Fibroblast of mammary gland (primary cell): Measurements from ENCODE around the gene YTHDF2.
"Not testable (repeated sequence)": the region's sequence is repeated elsewhere in the genome, so short reads cannot be mapped to it uniquely, and the experiment has no call there.

Experiments used
- DNase-seq: peaks from one replicate; pipeline ENCODE4 v3.0.0-alpha.2; 2010; ENCODE audit warnings: low read depth
- H3K4me3 ChIP-seq: 2 replicates; pipeline ENCODE4 v1.5.1; 2011; ENCODE audit warnings: low read depth, mild to moderate bottlenecking, low read length, moderate library complexity; ENCODE audit not compliant: control insufficient read depth
- CTCF ChIP-seq: conservative IDR thresholded peaks from 2 replicates; pipeline ENCODE4 v1.5.1; 2011; ENCODE audit warnings: low read depth, low read length, inconsistent platforms; ENCODE audit not compliant: control insufficient read depth, insufficient read depth

YTHDF2 gene

GRCh38 chr1:28745653-28746173 is 9.0 kb downstream of the YTHDF2 start:
- no peak for DNase-seq
- H3K4me3 ChIP-seq = no peak overlapping the region
- no peak for TF ChIP-seq CTCF

GRCh38 chr1:28750330-28750729 is 13.6 kb downstream of the YTHDF2 start:
- DNase-seq = no peak
- H3K4me3 ChIP-seq = no peak overlapping the region
- TF ChIP-seq CTCF = no peak

GRCh38 chr1:28750771-28751294 is 14.1 kb downstream of the YTHDF2 start:
- not testable (repeated sequence) for DNase-seq

GRCh38 chr1:28751315-28752060 is 14.7 kb downstream of the YTHDF2 start:
- TF ChIP-seq CTCF = no peak
- DNase-seq = peak; percentile 67
- no peak overlapping the region for H3K4me3 ChIP-seq

More at GRCh38 chr1:28750771-28751294, 14.1 kb downstream of the YTHDF2 start:
- H3K4me3 ChIP-seq = not testable (repeated sequence)

- no peak for TF ChIP-seq CTCF
- H3K4me3 ChIP-seq = no peak overlapping the region
- DNase-seq = no peak
Observed at GRCh38 chr1:28755701-28756100, 19.0 kb downstream of the YTHDF2 start.

GRCh38 chr1:28756846-28757245 is 20.1 kb downstream of the YTHDF2 start:
- H3K4me3 ChIP-seq = no peak overlapping the region
- TF ChIP-seq CTCF = peak; percentile 5
- DNase-seq = no peak

GRCh38 chr1:28758420-28758819 is 21.7 kb downstream of the YTHDF2 start:
- no peak for TF ChIP-seq CTCF

More at GRCh38 chr1:28758420-28758819, 21.7 kb downstream of the YTHDF2 start:
- DNase-seq = no peak
- no peak overlapping the region for H3K4me3 ChIP-seq
